ENCODE measurements around the gene CASQ2.

- TF ChIP-seq CTCF (IDR thresholded peaks at IDR 0.05; ENCODE audit: low read depth, low read length, poor library complexity, severe bottlenecking) (no peak), EZH2phosphoT487 (IDR thresholded peaks at IDR 0.05; ENCODE audit: borderline replicate concordance, low read length) (no peak)
These were observed 98.6 kb downstream of the CASQ2 start for GRCh38 chr1:115669886-115670285.

All from DOHH2 (cell line).